WTC11 (cell line): ENCODE measurements around the gene LFNG.
A peak's percentile ranks its signal among the peaks of the same experiment; 100 is the strongest.

Experiments
- AR ChIP-seq: fragments of 250-450 bp; sonication (Bioruptor Pico); IDR thresholded peaks from 2 replicates; pipeline ENCODE4 v1.9.0; 2021; ENCODE audit warnings: mild to moderate bottlenecking
- HMGA2 ChIP-seq: fragments of 250-450 bp; sonication (Bioruptor Pico); IDR thresholded peaks from 2 replicates; pipeline ENCODE4 v1.4.0; 2021; ENCODE audit warnings: mild to moderate bottlenecking, moderate library complexity
- JUN ChIP-seq: sonication (generic); formaldehyde crosslinking; IDR thresholded peaks from 2 replicates; pipeline ENCODE4 v1.8.0; 2023; ENCODE audit warnings: mild to moderate bottlenecking, missing genetic modification reagents
- MAX ChIP-seq: sonication (generic); formaldehyde crosslinking; IDR thresholded peaks from 2 replicates; pipeline ENCODE4 v1.8.0; 2022; ENCODE audit warnings: mild to moderate bottlenecking, missing genetic modification reagents
- NFE2L1 ChIP-seq: sonication (generic); formaldehyde crosslinking; IDR thresholded peaks from 2 replicates; pipeline ENCODE4 v1.8.1; 2023; ENCODE audit warnings: missing genetic modification reagents
- NR1H2 ChIP-seq: sonication (generic); formaldehyde crosslinking; IDR thresholded peaks from 2 replicates; pipeline ENCODE4 v1.9.0; 2021; ENCODE audit warnings: mild to moderate bottlenecking, moderate library complexity, missing genetic modification reagents
- NR2C2 ChIP-seq: sonication (generic); formaldehyde crosslinking; IDR thresholded peaks from 2 replicates; pipeline ENCODE4 v1.8.0; 2022; ENCODE audit warnings: mild to moderate bottlenecking, missing genetic modification reagents
- PRDM15 ChIP-seq: sonication (generic); formaldehyde crosslinking; IDR thresholded peaks from 2 replicates; pipeline ENCODE4 v1.8.0; 2022; ENCODE audit warnings: missing genetic modification reagents
- TP53 ChIP-seq: sonication (generic); formaldehyde crosslinking; IDR thresholded peaks from 2 replicates; pipeline ENCODE4 v1.8.1; 2023; ENCODE audit warnings: mild to moderate bottlenecking, missing genetic modification reagents
- USF2 ChIP-seq: sonication (generic); formaldehyde crosslinking; IDR thresholded peaks from 2 replicates; pipeline ENCODE4 v1.8.1; 2023; ENCODE audit warnings: mild to moderate bottlenecking, missing genetic modification reagents, moderate library complexity
- TF ChIP-seq, protein P1 (sequence below): fragments of 200-600 bp; IDR thresholded peaks from 2 replicates; pipeline ENCODE4 v1.8.0; 2022; ENCODE audit warnings: antibody characterized with exemption
- TF ChIP-seq, protein P2 (sequence below): sonication (generic); formaldehyde crosslinking; IDR thresholded peaks from 2 replicates; pipeline ENCODE4 v1.8.1; 2023; ENCODE audit warnings: mild to moderate bottlenecking, moderate library complexity, missing genetic modification reagents
- TF ChIP-seq, protein P3 (sequence below): sonication (generic); formaldehyde crosslinking; conservative IDR thresholded peaks from 2 replicates; pipeline ENCODE4 v1.8.1; 2023; ENCODE audit warnings: mild to moderate bottlenecking, low read depth, missing genetic modification reagents, moderate library complexity
- TF ChIP-seq, protein P4 (sequence below): sonication (generic); formaldehyde crosslinking; IDR thresholded peaks from 2 replicates; pipeline ENCODE4 v1.8.1; 2023; ENCODE audit warnings: mild to moderate bottlenecking, missing genetic modification reagents

GRCh38 chr7:2524808-2525657, 5.5 kb downstream of the LFNG start:
- TF ChIP-seq, protein P1, sequence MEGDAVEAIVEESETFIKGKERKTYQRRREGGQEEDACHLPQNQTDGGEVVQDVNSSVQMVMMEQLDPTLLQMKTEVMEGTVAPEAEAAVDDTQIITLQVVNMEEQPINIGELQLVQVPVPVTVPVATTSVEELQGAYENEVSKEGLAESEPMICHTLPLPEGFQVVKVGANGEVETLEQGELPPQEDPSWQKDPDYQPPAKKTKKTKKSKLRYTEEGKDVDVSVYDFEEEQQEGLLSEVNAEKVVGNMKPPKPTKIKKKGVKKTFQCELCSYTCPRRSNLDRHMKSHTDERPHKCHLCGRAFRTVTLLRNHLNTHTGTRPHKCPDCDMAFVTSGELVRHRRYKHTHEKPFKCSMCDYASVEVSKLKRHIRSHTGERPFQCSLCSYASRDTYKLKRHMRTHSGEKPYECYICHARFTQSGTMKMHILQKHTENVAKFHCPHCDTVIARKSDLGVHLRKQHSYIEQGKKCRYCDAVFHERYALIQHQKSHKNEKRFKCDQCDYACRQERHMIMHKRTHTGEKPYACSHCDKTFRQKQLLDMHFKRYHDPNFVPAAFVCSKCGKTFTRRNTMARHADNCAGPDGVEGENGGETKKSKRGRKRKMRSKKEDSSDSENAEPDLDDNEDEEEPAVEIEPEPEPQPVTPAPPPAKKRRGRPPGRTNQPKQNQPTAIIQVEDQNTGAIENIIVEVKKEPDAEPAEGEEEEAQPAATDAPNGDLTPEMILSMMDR = no peak
- TF ChIP-seq PRDM15 (CRISPR knock-in tag) (no peak), NFE2L1 (CRISPR knock-in tag) (no peak), MAX (CRISPR knock-in tag) (0 out of 2 replicates have a peak, but pooled peaks have one; percentile 33), AR (CRISPR knock-in tag) (no peak), TP53 (no peak), USF2 (CRISPR knock-in tag) (no peak), NR1H2 (CRISPR knock-in tag) (no peak), HMGA2 (CRISPR knock-in tag) (no peak), NR2C2 (CRISPR knock-in tag) (no peak), JUN (CRISPR knock-in tag) (no peak)
- TF ChIP-seq, protein P2, sequence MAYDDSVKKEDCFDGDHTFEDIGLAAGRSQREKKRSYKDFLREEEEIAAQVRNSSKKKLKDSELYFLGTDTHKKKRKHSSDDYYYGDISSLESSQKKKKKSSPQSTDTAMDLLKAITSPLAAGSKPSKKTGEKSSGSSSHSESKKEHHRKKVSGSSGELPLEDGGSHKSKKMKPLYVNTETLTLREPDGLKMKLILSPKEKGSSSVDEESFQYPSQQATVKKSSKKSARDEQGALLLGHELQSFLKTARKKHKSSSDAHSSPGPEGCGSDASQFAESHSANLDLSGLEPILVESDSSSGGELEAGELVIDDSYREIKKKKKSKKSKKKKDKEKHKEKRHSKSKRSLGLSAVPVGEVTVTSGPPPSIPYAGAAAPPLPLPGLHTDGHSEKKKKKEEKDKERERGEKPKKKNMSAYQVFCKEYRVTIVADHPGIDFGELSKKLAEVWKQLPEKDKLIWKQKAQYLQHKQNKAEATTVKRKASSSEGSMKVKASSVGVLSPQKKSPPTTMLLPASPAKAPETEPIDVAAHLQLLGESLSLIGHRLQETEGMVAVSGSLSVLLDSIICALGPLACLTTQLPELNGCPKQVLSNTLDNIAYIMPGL (CRISPR knock-in tag) = no peak; the same call in 1 of the 2 replicates
- TF ChIP-seq, protein P3, sequence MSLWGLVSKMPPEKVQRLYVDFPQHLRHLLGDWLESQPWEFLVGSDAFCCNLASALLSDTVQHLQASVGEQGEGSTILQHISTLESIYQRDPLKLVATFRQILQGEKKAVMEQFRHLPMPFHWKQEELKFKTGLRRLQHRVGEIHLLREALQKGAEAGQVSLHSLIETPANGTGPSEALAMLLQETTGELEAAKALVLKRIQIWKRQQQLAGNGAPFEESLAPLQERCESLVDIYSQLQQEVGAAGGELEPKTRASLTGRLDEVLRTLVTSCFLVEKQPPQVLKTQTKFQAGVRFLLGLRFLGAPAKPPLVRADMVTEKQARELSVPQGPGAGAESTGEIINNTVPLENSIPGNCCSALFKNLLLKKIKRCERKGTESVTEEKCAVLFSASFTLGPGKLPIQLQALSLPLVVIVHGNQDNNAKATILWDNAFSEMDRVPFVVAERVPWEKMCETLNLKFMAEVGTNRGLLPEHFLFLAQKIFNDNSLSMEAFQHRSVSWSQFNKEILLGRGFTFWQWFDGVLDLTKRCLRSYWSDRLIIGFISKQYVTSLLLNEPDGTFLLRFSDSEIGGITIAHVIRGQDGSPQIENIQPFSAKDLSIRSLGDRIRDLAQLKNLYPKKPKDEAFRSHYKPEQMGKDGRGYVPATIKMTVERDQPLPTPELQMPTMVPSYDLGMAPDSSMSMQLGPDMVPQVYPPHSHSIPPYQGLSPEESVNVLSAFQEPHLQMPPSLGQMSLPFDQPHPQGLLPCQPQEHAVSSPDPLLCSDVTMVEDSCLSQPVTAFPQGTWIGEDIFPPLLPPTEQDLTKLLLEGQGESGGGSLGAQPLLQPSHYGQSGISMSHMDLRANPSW (CRISPR knock-in tag) = no peak
- TF ChIP-seq, protein P4, sequence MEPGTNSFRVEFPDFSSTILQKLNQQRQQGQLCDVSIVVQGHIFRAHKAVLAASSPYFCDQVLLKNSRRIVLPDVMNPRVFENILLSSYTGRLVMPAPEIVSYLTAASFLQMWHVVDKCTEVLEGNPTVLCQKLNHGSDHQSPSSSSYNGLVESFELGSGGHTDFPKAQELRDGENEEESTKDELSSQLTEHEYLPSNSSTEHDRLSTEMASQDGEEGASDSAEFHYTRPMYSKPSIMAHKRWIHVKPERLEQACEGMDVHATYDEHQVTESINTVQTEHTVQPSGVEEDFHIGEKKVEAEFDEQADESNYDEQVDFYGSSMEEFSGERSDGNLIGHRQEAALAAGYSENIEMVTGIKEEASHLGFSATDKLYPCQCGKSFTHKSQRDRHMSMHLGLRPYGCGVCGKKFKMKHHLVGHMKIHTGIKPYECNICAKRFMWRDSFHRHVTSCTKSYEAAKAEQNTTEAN = peak; percentile 20
